ENCODE results near the gene SUGCT.

DNA sequence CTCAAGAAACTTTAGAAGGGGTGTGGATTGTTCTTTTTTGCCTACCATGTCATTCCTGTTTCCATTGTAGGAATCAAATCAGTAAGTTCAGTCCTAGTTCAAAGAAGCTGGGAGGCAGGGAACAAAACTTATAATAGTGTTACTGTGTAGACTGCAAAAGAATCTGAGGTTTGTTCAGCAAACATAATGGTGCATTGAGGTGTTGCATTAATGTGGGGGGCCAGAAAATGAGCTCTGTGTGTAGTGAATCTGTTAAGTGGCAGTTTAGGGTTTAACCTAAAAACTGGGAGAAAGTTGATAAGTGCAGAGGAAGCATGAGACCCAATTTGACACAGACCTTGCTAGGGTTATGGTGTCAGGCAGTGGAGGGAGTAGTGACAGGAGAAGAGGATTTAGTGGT lies 197.7 kb downstream of the SUGCT start:
- TF ChIP-seq, protein P1, sequence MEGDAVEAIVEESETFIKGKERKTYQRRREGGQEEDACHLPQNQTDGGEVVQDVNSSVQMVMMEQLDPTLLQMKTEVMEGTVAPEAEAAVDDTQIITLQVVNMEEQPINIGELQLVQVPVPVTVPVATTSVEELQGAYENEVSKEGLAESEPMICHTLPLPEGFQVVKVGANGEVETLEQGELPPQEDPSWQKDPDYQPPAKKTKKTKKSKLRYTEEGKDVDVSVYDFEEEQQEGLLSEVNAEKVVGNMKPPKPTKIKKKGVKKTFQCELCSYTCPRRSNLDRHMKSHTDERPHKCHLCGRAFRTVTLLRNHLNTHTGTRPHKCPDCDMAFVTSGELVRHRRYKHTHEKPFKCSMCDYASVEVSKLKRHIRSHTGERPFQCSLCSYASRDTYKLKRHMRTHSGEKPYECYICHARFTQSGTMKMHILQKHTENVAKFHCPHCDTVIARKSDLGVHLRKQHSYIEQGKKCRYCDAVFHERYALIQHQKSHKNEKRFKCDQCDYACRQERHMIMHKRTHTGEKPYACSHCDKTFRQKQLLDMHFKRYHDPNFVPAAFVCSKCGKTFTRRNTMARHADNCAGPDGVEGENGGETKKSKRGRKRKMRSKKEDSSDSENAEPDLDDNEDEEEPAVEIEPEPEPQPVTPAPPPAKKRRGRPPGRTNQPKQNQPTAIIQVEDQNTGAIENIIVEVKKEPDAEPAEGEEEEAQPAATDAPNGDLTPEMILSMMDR (IDR thresholded peaks at IDR 0.05), result no peak
- no peak for TF ChIP-seq POLR2A (IDR thresholded peaks at IDR 0.05)
